ENCODE data around the gene BABAM2.

Gene BABAM2

DNA sequence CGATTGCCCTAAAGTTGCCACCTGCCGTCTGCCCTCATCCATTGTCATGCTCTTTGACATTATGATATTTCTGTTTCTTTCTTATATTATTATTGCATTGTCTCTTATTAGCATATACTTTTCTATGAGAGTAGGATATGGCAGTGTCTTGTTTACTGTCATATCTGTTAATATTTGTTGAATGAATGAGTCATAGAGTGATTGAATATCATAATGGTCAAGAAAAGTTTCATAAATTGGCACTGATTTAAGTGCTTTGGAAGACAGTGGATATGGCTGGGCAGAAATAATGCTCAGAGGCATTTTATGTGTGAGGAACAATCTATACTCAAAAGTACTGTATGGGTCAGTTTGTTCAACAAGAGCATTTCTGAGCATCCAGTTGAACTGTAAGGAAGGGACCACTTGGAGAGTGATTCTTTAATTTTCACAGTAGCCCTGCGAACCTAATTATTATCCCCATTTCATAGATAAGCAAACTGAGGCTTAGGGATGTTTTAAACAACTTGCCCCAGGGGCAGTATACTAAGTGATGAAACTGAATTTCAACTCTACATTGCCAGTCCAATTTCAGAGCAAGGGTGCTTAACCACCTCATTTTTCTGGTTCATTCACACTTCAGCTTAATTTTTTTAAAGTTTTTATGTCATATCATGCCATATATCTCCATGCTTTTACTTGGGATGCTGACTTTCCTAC lies 326.7 kb downstream of the BABAM2 start:
- no peak overlapping the region for H3K27ac Mint-ChIP-seq
- no peaks in the 10 kb centered on the region for H3K9me3 Mint-ChIP-seq
- no peak overlapping the region for H3K4me3 Mint-ChIP-seq
- H3K36me3 Mint-ChIP-seq = peaks cover 5% of the 10 kb centered on the region
- CTCF ChIA-PET = no interaction called here
- no peak for DNase-seq
- H3K4me1 Mint-ChIP-seq = no peaks in the 10 kb centered on the region
- peaks cover 4% of the 10 kb centered on the region for H3K27me3 Mint-ChIP-seq

DNA sequence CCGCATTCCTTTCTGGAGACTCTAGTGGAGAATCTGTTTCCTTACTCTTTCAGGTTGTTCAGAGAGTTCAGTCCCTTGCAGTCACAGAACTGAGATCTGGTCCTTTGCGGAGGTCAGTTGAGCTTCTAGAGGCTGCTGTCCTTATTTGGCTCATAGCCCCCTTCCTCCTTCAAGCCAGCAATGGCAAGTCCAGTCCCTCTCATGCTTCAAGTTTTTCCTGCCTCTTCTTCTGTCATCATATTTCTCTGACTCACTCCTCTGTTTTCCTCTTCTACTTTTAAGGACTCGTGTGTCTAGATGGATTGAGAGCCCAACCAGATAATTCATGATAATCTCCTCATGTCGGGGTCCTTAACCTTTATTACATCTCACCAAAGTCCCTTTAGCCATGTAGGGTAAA lies 328.6 kb downstream of the BABAM2 start:
- peaks cover 5% of the 10 kb centered on the region for H3K36me3 Mint-ChIP-seq
- H3K9me3 Mint-ChIP-seq = no peaks in the 10 kb centered on the region
- H3K27me3 Mint-ChIP-seq = peaks cover 4% of the 10 kb centered on the region
- no peak overlapping the region for H3K27ac Mint-ChIP-seq
- no peak overlapping the region for H3K4me3 Mint-ChIP-seq
- CTCF ChIA-PET = no interaction called here
- no peak for DNase-seq
- H3K4me1 Mint-ChIP-seq = no peaks in the 10 kb centered on the region

DNA sequence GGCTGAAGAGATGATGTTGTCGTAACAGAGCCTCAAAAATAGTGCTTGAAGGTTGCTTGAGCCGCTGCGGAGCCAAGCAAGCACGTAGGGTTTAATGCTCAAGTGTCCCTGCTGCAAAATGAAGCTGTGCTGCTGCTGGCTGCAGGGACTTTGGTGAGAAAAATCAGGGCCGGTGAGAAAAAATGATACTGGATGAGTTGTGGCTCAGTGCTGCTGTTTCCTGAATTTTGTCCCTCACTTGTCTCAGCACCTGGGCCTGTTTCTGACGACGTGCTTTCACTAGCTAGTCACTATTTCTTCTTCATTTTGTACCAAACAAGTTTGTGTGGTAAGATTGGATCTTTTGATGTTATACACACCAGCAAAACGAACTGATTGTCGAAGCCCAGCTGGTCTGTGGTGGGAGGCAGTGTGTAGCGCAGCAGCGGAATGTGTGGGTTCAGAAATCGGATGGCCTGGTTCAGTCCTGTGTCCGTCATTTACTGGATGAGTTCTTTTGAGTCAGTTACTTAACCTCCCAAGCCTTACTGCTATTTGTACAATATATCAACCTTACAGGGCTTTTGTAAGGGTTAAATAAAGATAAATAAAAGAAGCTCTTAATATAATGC lies 329.3 kb downstream of the BABAM2 start:
- Mint-ChIP-seq H3K36me3 (peaks cover 5% of the 10 kb centered on the region), H3K4me1 (no peaks in the 10 kb centered on the region), H3K27ac (no peak overlapping the region), H3K9me3 (no peaks in the 10 kb centered on the region), H3K27me3 (peaks cover 4% of the 10 kb centered on the region), H3K4me3 (no peak overlapping the region)
- CTCF ChIA-PET = no interaction called here
- no peak for DNase-seq

DNA sequence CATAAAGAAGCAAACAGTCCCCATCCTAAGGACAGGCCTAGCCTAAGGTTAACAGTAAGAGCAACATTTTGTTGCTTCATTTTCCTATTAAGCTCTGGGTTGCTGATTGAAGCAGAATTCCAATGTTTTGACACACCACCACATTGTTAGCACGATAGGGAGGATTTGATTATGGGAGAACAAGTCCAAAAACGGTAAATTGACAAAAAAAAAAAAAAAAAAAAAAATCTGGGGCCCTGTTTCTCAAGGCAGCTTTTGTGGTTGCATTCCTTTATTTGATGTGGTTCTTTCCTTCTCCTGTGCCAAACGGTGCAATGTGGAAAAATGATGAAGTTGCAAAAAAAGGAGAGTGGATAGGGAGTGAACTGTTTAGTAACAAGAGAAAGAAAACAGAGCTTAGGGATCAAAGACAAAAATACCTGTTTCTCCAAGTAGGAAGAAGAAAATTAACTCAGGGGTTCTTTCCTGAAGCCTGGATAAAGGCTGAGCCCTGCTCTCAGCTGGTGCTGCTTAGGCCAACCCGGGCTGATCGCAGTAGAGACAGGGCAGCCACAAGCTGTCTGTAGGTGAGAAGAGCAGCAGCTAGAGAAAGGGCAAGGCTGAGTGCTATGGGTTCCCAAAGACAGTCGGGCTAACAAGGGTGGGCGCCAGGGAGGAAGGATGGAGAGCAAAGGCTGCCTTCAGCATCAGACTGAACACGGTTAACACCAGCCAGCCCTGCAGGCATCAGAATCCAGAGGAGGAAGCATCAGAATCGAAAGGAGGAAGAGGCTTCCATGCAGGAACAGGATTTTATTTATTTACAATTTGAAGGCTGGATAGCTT lies 334.3 kb downstream of the BABAM2 start:
- Mint-ChIP-seq H3K4me3 (no peak overlapping the region), H3K9me3 (no peaks in the 10 kb centered on the region), H3K27ac (no peak overlapping the region), H3K36me3 (peaks cover 5% of the 10 kb centered on the region), H3K27me3 (peaks cover 4% of the 10 kb centered on the region), H3K4me1 (peaks cover 9% of the 10 kb centered on the region)
- CTCF ChIA-PET = interaction anchor here (0.5 to 0.6 kb wide), 2 partner anchors 302 to 502 kb away, joined by 3 read pairs; no protein-coding TSS in a partner anchor
- no peak for DNase-seq

DNA sequence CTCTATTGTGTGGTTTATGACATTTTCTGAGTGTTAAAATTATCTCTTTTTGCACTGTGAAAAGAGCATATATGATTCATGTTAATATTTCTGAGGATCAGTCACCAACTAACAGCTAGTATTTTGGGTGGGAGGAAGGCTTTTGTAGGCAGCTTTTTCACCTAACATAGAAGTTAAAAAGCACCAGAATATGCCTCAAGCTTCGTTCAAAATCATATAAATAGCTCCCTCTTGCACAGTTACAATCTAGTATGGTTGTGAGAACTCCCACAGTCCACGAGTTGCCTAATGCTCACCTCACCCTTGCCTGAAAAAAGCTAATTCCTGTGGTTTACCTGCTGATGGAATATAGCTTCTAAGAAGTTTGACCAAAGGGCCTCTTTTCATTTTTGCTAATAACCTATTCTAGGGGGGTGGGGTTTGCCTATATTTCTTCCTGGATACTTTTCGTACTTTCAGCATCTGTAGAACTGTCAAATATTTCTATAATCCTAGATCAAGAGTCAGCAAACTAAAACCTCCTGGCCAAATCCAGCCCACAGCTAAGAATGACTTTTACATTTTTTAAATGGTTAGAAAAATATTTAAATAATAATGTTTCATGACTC lies 335.0 kb downstream of the BABAM2 start:
- no peak for DNase-seq
- peaks cover 5% of the 10 kb centered on the region for H3K36me3 Mint-ChIP-seq
- H3K9me3 Mint-ChIP-seq = no peaks in the 10 kb centered on the region
- CTCF ChIA-PET = interaction anchor here (0.5 to 0.6 kb wide), 2 partner anchors 303 to 502 kb away, joined by 3 read pairs; no protein-coding TSS in a partner anchor
- no peak overlapping the region for H3K27ac Mint-ChIP-seq
- H3K27me3 Mint-ChIP-seq = peaks cover 4% of the 10 kb centered on the region
- H3K4me1 Mint-ChIP-seq = peaks cover 9% of the 10 kb centered on the region
- H3K4me3 Mint-ChIP-seq = no peak overlapping the region

DNA sequence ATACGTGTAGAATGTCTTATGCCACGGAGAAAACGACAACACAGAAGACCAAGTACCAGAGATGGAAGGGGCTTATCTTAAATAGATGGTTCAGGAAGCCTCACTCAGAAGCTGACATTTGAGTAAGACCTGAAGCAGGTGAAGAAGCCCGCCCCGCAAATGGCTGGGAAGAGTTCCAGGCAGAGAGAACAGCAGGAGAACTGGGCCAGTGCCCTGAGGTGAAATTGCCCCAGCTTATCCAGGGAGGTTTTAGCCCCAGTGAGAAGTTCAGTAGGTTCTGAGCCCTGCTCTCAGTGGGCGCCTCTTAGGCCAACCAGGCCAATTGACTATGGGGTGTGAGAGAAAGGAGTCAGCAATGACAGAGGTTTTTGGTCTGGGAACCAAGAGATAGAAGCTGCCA lies 336.0 kb downstream of the BABAM2 start:
- no peak overlapping the region for H3K4me3 Mint-ChIP-seq
- no peak overlapping the region for H3K27ac Mint-ChIP-seq
- H3K9me3 Mint-ChIP-seq = no peaks in the 10 kb centered on the region
- CTCF ChIA-PET = no interaction called here
- H3K4me1 Mint-ChIP-seq = peaks cover 9% of the 10 kb centered on the region
- H3K36me3 Mint-ChIP-seq = peaks cover 2% of the 10 kb centered on the region
- no peaks in the 10 kb centered on the region for H3K27me3 Mint-ChIP-seq
- no peak for DNase-seq

DNA sequence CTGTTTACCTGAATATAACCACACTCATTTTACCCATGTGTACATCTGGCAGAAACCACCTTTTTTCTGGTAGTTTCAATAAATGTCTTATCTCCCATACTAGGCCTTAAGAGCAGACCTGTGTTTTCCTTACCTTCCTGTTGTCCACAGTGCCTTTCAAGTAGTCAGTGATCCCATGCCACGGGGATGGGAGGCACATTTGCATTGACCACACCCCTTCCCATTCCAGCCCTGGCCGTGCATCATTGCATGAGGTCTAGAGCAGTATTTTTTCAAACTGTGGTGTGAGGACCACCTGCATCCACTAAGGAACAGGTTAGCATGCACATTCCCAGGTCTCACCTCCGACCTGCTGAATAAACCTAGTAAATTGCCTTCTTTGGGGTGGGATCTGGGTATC lies 337.0 kb downstream of the BABAM2 start:
- Mint-ChIP-seq H3K36me3 (peaks cover 2% of the 10 kb centered on the region), H3K27me3 (no peaks in the 10 kb centered on the region), H3K27ac (no peak overlapping the region), H3K4me1 (peaks cover 9% of the 10 kb centered on the region), H3K4me3 (no peak overlapping the region), H3K9me3 (no peaks in the 10 kb centered on the region)
- DNase-seq = no peak
- CTCF ChIA-PET = no interaction called here

DNA sequence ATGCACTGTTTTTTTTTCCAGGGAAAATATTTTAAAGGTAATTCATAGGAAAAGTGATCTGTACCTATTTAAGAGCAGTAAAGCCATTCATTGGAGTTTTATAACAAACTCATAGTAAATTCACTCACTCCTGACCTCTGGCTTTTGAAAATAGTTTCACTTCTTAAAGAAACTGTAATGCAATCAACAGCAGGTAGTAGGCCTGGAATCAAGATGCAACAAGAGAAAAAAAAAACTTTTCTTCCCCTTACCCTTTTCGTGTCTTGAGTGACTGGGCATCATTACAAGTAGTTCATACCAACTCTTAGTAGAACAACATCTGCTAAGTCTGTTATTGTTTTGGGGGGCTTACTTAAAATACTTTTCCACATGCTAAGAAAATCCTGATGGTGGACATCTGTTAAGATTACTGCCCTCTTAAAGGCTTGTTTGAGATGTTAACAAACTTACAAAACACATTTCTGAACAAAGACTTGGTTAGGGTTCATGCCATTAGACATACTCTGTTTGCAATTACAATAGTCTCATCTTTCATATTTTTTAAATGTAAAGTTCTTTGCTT lies 338.0 kb downstream of the BABAM2 start:
- Mint-ChIP-seq H3K27ac (no peak overlapping the region), H3K4me1 (peaks cover 9% of the 10 kb centered on the region), H3K9me3 (no peaks in the 10 kb centered on the region), H3K4me3 (no peak overlapping the region), H3K36me3 (peaks cover 2% of the 10 kb centered on the region), H3K27me3 (no peaks in the 10 kb centered on the region)
- no peak for DNase-seq
- CTCF ChIA-PET = interaction anchor here (0.6 kb wide), 1 partner anchor 10 kb away, joined by 3 read pairs; no protein-coding TSS in a partner anchor

DNA sequence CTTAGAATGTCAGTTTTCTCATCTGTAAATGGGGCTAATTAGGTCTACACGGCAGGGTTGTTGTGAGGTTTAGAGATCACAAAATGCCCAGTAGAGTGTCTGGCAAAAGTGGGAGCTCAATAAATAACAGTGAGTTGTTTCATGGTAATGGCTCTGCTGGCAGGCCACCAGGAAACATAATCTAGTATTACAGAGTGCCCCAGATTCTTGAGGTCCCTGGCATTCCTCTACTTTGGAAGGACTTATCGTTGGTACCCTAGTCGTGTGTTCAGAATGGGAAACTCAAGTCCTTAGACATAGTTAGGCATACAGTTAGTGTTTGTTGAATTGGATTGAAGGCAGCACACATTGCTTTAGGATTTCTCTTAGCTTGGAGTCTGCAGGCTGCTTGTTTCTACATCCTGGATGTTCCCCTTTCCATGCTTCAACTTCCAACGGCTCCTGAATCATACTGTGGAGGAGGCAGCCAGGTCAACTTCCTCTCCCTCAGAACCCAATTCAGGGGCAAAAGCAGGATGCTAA lies 340.6 kb downstream of the BABAM2 start:
- Mint-ChIP-seq H3K27ac (no peak overlapping the region), H3K9me3 (no peaks in the 10 kb centered on the region), H3K36me3 (peaks cover 2% of the 10 kb centered on the region), H3K27me3 (no peaks in the 10 kb centered on the region), H3K4me3 (no peak overlapping the region), H3K4me1 (peaks cover 9% of the 10 kb centered on the region)
- no peak for DNase-seq
- CTCF ChIA-PET = interaction anchor here (1.0 kb wide), 1 partner anchor 548 kb away, joined by 3 read pairs; no protein-coding TSS in a partner anchor

DNA sequence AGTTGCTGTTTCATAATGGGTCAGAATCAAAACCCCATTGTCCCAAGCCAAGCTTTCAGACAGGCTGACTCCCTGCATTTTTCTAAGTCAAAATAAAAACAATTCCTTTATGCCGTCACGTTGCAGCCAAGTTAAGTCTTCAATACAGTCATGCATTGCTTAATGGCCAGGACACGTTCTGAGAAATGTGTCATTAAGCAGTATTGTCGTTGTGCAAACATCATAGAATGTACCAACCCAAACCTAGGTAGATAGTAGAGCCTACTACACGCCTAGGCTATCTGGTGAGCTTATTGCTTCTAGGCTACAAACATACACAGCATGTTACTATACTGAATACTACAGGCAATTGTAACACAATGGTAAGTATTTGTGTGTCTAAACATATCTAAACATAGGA lies 341.8 kb downstream of the BABAM2 start:
- H3K4me3 Mint-ChIP-seq = no peak overlapping the region
- CTCF ChIA-PET = interaction anchor here (1.0 kb wide), 1 partner anchor 549 kb away, joined by 3 read pairs; no protein-coding TSS in a partner anchor
- no peak overlapping the region for H3K27ac Mint-ChIP-seq
- DNase-seq = no peak
- no peaks in the 10 kb centered on the region for H3K9me3 Mint-ChIP-seq
- no peaks in the 10 kb centered on the region for H3K27me3 Mint-ChIP-seq
- peaks cover 3% of the 10 kb centered on the region for H3K36me3 Mint-ChIP-seq
- H3K4me1 Mint-ChIP-seq = peaks cover 7% of the 10 kb centered on the region

DNA sequence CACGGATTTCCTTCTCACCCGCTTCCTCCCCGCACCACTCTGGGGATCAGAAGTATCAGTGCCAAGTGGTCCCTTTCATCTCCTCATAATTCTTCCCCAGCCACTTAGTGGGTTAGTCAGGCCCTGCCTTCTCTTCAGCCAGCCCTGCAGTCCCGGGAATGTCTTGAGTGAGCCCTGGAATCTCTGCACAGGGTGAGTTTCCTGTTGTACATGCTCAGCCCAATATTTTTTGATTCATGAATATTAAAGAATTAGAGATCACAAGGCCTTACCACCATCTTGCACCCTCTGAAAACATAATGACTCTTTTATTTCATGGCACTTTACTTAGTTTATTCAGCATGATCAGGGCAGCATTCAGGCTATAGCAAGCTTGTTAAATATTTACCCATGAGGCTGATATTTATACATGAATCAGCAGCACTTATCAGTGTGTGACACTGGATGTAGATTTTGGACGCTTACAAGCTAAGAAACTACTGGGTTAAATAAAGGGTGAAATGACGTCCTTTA lies 342.7 kb downstream of the BABAM2 start:
- DNase-seq = no peak
- Mint-ChIP-seq H3K27me3 (no peaks in the 10 kb centered on the region), H3K4me1 (peaks cover 4% of the 10 kb centered on the region), H3K27ac (no peak overlapping the region), H3K4me3 (no peak overlapping the region), H3K36me3 (peaks cover 5% of the 10 kb centered on the region), H3K9me3 (no peaks in the 10 kb centered on the region)
- CTCF ChIA-PET = no interaction called here

DNA sequence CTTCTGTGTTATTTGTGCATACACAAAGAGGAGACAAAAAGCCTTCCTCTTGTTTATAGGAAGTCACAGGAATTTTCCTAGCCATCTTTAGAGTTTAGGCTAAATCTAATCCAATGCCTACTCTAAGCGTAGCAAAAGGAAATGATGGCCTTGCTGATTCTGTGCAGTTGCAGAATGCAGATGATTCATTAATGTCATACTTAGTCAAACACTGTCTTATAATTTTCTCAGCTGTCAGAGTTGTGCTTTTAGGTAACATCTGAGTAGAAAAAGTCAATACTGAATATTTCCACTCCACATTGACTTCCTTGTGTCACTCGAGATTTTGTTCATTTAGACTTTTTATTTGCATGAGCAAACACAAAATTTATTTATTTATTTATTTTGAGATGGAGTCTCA lies 344.3 kb downstream of the BABAM2 start:
- Mint-ChIP-seq H3K36me3 (peaks cover 5% of the 10 kb centered on the region), H3K27me3 (no peaks in the 10 kb centered on the region), H3K4me1 (no peaks in the 10 kb centered on the region), H3K9me3 (no peaks in the 10 kb centered on the region), H3K27ac (no peak overlapping the region), H3K4me3 (no peak overlapping the region)
- no peak for DNase-seq
- CTCF ChIA-PET = no interaction called here

DNA sequence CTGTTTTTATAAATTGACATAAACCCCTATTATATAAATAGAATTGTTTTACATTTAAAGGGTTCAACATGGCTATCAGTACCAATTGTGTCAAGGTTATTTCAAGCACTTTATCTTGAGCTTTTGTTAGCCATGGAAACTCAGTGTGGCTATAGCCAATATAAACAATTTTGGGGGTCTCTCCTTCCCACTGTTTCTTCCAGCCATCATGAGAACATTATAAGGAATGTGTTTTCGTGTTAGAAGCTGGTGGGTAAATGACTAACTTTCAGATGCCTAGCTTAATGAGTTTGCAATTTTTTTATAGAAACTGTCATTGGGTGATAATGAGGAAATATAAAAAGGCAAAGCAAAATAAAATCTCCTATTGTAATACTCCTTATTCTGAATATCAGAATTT lies 348.7 kb downstream of the BABAM2 start:
- Mint-ChIP-seq H3K27ac (no peak overlapping the region), H3K4me3 (no peak overlapping the region), H3K4me1 (peaks cover 4% of the 10 kb centered on the region), H3K36me3 (peaks cover 16% of the 10 kb centered on the region), H3K27me3 (no peaks in the 10 kb centered on the region), H3K9me3 (no peaks in the 10 kb centered on the region)
- CTCF ChIA-PET = interaction anchor here (1.0 to 1.3 kb wide), 2 partner anchors 10 to 485 kb away, joined by 3 to 4 read pairs; no protein-coding TSS in a partner anchor
- no peak for DNase-seq

Data from activated naive CD4-positive, alpha-beta T cell treated with anti-CD3 and anti-CD28 coated beads, Interleukin-2, amount 10 ng/mL, durations not matched to agents 7 days and 5 days (primary cell).